H1 (cell line): ENCODE results near the gene RSRC2. TPM values are rescaled to one million over a fixed set of nuclear protein-coding genes. Genes with fewer than 3 reads are reported as not detected.

Experiments used
- CTCF ChIA-PET: fragments of 300-600 bp; sonication (Branson Sonifier 250); formaldehyde crosslinking; loops from one replicate; lab custom pipeline; 2021; ENCODE audit not compliant: partially characterized antibody; lab: Charles Lee
- POLR2A ChIA-PET: fragments of 300-600 bp; sonication (Branson Sonifier 250); formaldehyde crosslinking; loops from one replicate; lab custom pipeline; 2021; ENCODE audit warnings: inconsistent platforms; ENCODE audit not compliant: partially characterized antibody; lab: Charles Lee
- DNase-seq, 2 experiments: peaks; one replicate each; pipeline versions ENCODE4 v3.0.0 to v3.0.0-alpha.2; 2010 to 2022; ENCODE audit warnings: low spot score in 2 of 2, low read depth in 1 of 2, mixed read lengths in 1 of 2
- FAIRE-seq: peaks from 2 replicates; lab custom pipeline; 2011; peaks lifted over from hg19 to GRCh38; lab: Jason Lieb, UNC
- H2AFZ ChIP-seq: 2 replicates; pipeline ENCODE4 v1.8.1; 2012; ENCODE audit warnings: low read length, inconsistent platforms
- H2AK5ac ChIP-seq: 2 replicates; pipeline ENCODE4 v1.6.1; 2013; ENCODE audit warnings: low read depth, low read length
- H2BK120ac ChIP-seq: replicated peaks from 2 replicates; pipeline ENCODE3; 2013; ENCODE audit warnings: low read depth, low read length, inconsistent platforms
- H2BK12ac ChIP-seq: 2 replicates; pipeline ENCODE4 v1.6.1; 2013; ENCODE audit warnings: low read depth, low read length
- H2BK15ac ChIP-seq: 2 replicates; pipeline ENCODE4 v1.6.1; 2013; ENCODE audit warnings: low read length
- H2BK20ac ChIP-seq: 2 replicates; pipeline ENCODE4 v1.6.1; 2013; ENCODE audit warnings: low read length
- H2BK5ac ChIP-seq: 2 replicates; pipeline ENCODE4 v1.6.1; 2013; ENCODE audit warnings: low read depth, low read length
- H3K14ac ChIP-seq: 2 replicates; pipeline ENCODE4 v1.6.1; 2013; ENCODE audit warnings: inconsistent platforms; ENCODE audit not compliant: insufficient read length
- H3K18ac ChIP-seq: 2 replicates; pipeline ENCODE4 v1.6.1; 2013; ENCODE audit warnings: low read length; ENCODE audit errors: extremely low read depth
- H3K23ac ChIP-seq: 2 replicates; pipeline ENCODE4 v1.6.1; 2013; ENCODE audit warnings: inconsistent platforms; ENCODE audit not compliant: insufficient read length
- H3K23me2 ChIP-seq: 2 replicates; pipeline ENCODE4 v1.6.1; 2013; ENCODE audit warnings: low read depth, low read length
- H3K27ac ChIP-seq: 2 replicates; pipeline ENCODE4 v1.6.1; 2011; ENCODE audit warnings: low read depth, low read length, inconsistent platforms
- H3K27me3 ChIP-seq, 4 experiments: replicated peaks in 1 of 4; 1 replicate in 1 of 4; 2 replicates in 3 of 4; pipeline versions ENCODE4 v1.6.1 to v1.8.1; 2011 to 2013; ENCODE audit warnings: low read length in 3 of 4, mild to moderate bottlenecking in 3 of 4, inconsistent platforms in 2 of 4, mixed read lengths in 2 of 4, moderate library complexity in 1 of 4; ENCODE audit not compliant: control insufficient read depth in 3 of 4, insufficient read depth in 3 of 4; ENCODE audit errors: extremely low read depth in 1 of 4
- H3K36me3 ChIP-seq, 4 experiments: 2 replicates each; pipeline versions ENCODE4 v1.6.1 to v1.8.1; 2011 to 2013; ENCODE audit warnings: mild to moderate bottlenecking in 4 of 4, low read length in 3 of 4, moderate library complexity in 2 of 4, control low read depth in 1 of 4, inconsistent platforms in 1 of 4; ENCODE audit not compliant: insufficient read depth in 4 of 4, control insufficient read depth in 2 of 4
- H3K4ac ChIP-seq: replicated peaks from 2 replicates; pipeline ENCODE3; 2013; ENCODE audit warnings: low read length, low read depth, mixed read lengths, inconsistent platforms; ENCODE audit not compliant: insufficient read length
- H3K4me1 ChIP-seq, 4 experiments: replicated peaks in 1 of 4; 1 replicate in 1 of 4; 2 replicates in 3 of 4; pipeline versions ENCODE4 v1.6.1 to v1.8.1; 2011 to 2013; ENCODE audit warnings: low read length in 3 of 4, inconsistent platforms in 2 of 4, mixed read lengths in 1 of 4; ENCODE audit not compliant: insufficient read depth in 4 of 4, control insufficient read depth in 3 of 4
- H3K4me2 ChIP-seq, 2 experiments: 2 replicates each; pipeline versions ENCODE4 v1.6.1 to v1.8.1; 2011 to 2013; ENCODE audit warnings: low read depth in 2 of 2, low read length in 2 of 2, control low read depth in 1 of 2, inconsistent platforms in 1 of 2, mild to moderate bottlenecking in 1 of 2; ENCODE audit not compliant: insufficient read depth in 1 of 2
- H3K4me3 ChIP-seq, 4 experiments: fragments of 200-600, 300-600 bp in 1 of 4; sonication (generic), shearing (Covaris generic), sonication (Bioruptor Twin) in 1 of 4; 2 replicates each; pipeline versions ENCODE4 v1.5.1 to v1.8.1; 2011 to 2016; ENCODE audit warnings: low read length in 4 of 4, low read depth in 3 of 4, control low read depth in 2 of 4, inconsistent platforms in 2 of 4, mild to moderate bottlenecking in 2 of 4, mixed read lengths in 1 of 4, moderate library complexity in 1 of 4; ENCODE audit not compliant: insufficient read depth in 2 of 4; ENCODE audit errors: extremely low read depth in 1 of 4
- H3K56ac ChIP-seq: replicated peaks from 2 replicates; pipeline ENCODE3; 2013; ENCODE audit warnings: low read depth, mild to moderate bottlenecking, mixed read lengths, low read length, inconsistent platforms; ENCODE audit not compliant: insufficient read length
- H3K79me1 ChIP-seq: 2 replicates; pipeline ENCODE4 v1.6.1; 2013; ENCODE audit warnings: low read depth, low read length, control low read depth
- H3K79me2 ChIP-seq, 2 experiments: 2 replicates each; pipeline versions ENCODE4 v1.6.1 to v1.8.1; 2012 to 2013; ENCODE audit warnings: low read length in 2 of 2, mild to moderate bottlenecking in 2 of 2, inconsistent platforms in 1 of 2; ENCODE audit not compliant: insufficient read depth in 2 of 2, control insufficient read depth in 1 of 2
- H3K9ac ChIP-seq, 4 experiments: replicated peaks in 1 of 4; 1 replicate in 1 of 4; 2 replicates in 3 of 4; pipeline versions ENCODE4 v1.6.1 to v1.8.1; 2011 to 2013; ENCODE audit warnings: low read depth in 3 of 4, low read length in 3 of 4, control low read depth in 2 of 4, mild to moderate bottlenecking in 2 of 4, moderate library complexity in 2 of 4, inconsistent platforms in 1 of 4; ENCODE audit errors: extremely low read depth in 1 of 4
- H3K9me3 ChIP-seq, 2 experiments: 2 replicates each; pipeline versions ENCODE4 v1.6.1 to v1.8.1; 2012 to 2013; ENCODE audit warnings: mild to moderate bottlenecking in 2 of 2, moderate library complexity in 2 of 2, control low read depth in 1 of 2, inconsistent platforms in 1 of 2, low read depth in 1 of 2, low read length in 1 of 2, mixed read lengths in 1 of 2; ENCODE audit not compliant: insufficient read depth in 2 of 2
- H4K20me1 ChIP-seq, 2 experiments: replicated peaks in 1 of 2; 2 replicates each; pipeline versions ENCODE3 to v1.8.1; 2011 to 2013; ENCODE audit warnings: inconsistent platforms in 2 of 2, low read length in 2 of 2, mild to moderate bottlenecking in 1 of 2; ENCODE audit not compliant: insufficient read depth in 2 of 2, control insufficient read depth in 1 of 2
- H4K5ac ChIP-seq: 2 replicates; pipeline ENCODE4 v1.6.1; 2013; ENCODE audit warnings: low read length, low read depth, mixed read lengths, inconsistent platforms; ENCODE audit not compliant: insufficient read length
- H4K8ac ChIP-seq: 2 replicates; pipeline ENCODE4 v1.8.0; 2013; ENCODE audit warnings: mild to moderate bottlenecking, moderate library complexity, low read length, inconsistent platforms; ENCODE audit not compliant: insufficient read depth; ENCODE audit errors: extremely low read depth
- H4K91ac ChIP-seq: replicated peaks from 2 replicates; pipeline ENCODE3; 2013; ENCODE audit warnings: low read length, mixed read lengths, inconsistent platforms; ENCODE audit not compliant: insufficient read length
- CTBP2 ChIP-seq: IDR thresholded peaks from 2 replicates; pipeline ENCODE4 v1.7.0; 2011; ENCODE audit warnings: borderline replicate concordance, mild to moderate bottlenecking, moderate library complexity, mixed read lengths, low read length; ENCODE audit not compliant: insufficient read depth, insufficient read length
- EGR1 ChIP-seq: IDR thresholded peaks from 2 replicates; pipeline ENCODE4 v1.6.1; 2011; ENCODE audit warnings: low read depth, low read length, borderline replicate concordance
- POLR2AphosphoS5 ChIP-seq: IDR thresholded peaks from 2 replicates; pipeline ENCODE4 v1.6.1; 2011; ENCODE audit warnings: low read depth, low read length
- RBBP5 ChIP-seq: IDR thresholded peaks from 2 replicates; pipeline ENCODE4 v1.7.1; 2012; ENCODE audit warnings: low read depth, mild to moderate bottlenecking, inconsistent platforms, low read length, moderate library complexity, borderline replicate concordance
- SIX5 ChIP-seq: IDR thresholded peaks from 2 replicates; pipeline ENCODE4 v1.6.1; 2011; ENCODE audit warnings: mild to moderate bottlenecking, low read depth, low read length
- TAF1 ChIP-seq: IDR thresholded peaks from 2 replicates; pipeline ENCODE4 v1.6.1; 2011; ENCODE audit warnings: mild to moderate bottlenecking, low read depth, low read length
- WGBS, 2 experiments: shearing (Covaris generic) in 1 of 2; methylation state at CpG; one replicate each; pipeline versions ENCODE4 v1.1.6 to v1.1.7; 2013 to 2015; ENCODE audit warnings: low lambda C conversion rate in 2 of 2, mixed read lengths in 2 of 2, inconsistent platforms in 1 of 2, low coverage in 1 of 2, missing lambda C conversion rate in 1 of 2; ENCODE audit not compliant: insufficient replicate concordance in 2 of 2, insufficient coverage in 1 of 2, insufficient read length in 1 of 2; ENCODE audit errors: extremely low coverage in 1 of 2, missing lambda C conversion rate in 1 of 2; 5-methylcytosine and 5-hydroxymethylcytosine counted together
- polyA plus RNA-seq, 7 experiments: library from polyadenylated mRNA; depleted of rRNA in 3 of 7; stranded (reverse) in 5 of 7; unstranded in 2 of 7; fragments of >200 nt in 5 of 7; fragments of 200-250 nt in 2 of 7; gene quantifications; 1 replicate in 5 of 7; 2 replicates in 1 of 7; 4 replicates in 1 of 7; pipeline versions ENCODE4 v1.2.1 to v1.2.3, GENCODE V29; 2011 to 2013; ENCODE audit warnings: missing spikeins in 2 of 7, mixed read lengths in 2 of 7
- total RNA-seq: library from RNA; stranded (reverse); fragmentation: NEBNext Ultra II Directional; extraction: Animal tissue kit (Norgen Biotek cat#: 25700); gene quantifications from 2 replicates; pipeline ENCODE4 v1.2.1, GENCODE V29; 2021

The RSRC2 gene
- total and polyA plus RNA-seq, 2 of the 8 experiments (the other 6 are each of a cell fraction or from before 2014, with no cell fraction given), result 15.9 to 71.4 TPM

DNA sequence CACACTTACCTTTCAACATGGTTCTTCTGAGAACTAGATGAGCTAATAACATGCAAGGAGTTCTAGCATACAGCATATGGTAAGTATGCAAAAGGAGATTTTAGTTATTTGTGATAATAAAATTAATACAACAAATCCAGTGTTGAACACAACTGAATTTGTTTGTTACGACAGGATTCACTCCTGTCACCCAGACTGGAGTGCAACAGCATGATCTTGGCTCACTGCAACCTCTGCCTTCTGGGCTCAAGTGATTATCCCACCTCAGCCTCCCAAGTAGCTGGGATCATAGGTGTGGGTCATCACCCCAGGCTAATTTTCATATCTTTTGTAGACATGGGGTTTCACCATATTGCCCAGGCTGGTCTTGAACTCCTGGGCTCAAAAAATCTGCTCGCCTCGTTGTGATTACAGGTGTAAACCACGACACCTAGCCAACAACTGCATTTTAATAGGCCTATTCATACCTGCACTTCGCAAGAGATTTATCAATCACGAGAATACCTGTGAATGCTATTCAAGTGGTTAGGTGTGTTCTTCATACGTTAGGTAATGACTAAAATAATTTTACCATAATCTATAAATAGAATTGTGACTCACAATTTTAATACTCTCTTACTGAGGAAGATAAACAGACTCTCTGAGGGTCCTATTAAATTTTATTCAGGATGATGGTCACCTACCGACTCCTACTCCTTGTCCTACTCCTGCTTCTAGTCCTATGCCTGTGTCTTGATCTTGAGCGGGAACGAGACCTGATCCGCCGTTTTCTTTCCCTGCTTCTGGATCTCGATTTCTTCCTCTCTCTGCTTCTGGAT is 10.0 kb downstream of the RSRC2 start:
- no peak overlapping the region for H3K27ac ChIP-seq
- H3K79me1 ChIP-seq, result no peaks in the 10 kb centered on the region; the same call in 1 of the 2 replicates
- H3K9ac ChIP-seq, result no peak overlapping the region
- H3K4me1 ChIP-seq, result no peaks in the 10 kb centered on the region
- H2BK20ac ChIP-seq, result no peak overlapping the region
- H3K23me2 ChIP-seq, result no peaks in the 10 kb centered on the region
- no peak overlapping the region for H2BK120ac ChIP-seq
- no peak overlapping the region for H4K91ac ChIP-seq
- no peak overlapping the region for H3K4me3 ChIP-seq
- no peaks in the 10 kb centered on the region for H3K9me3 ChIP-seq
- no peaks in the 10 kb centered on the region for H3K27me3 ChIP-seq
- ChIA-PET CTCF (interaction anchor here (0.6 kb wide), 1 partner anchor 110 kb away, joined by 3 read pairs; no protein-coding TSS in a partner anchor), POLR2A (interaction anchor here (0.6 to 49.0 kb wide), 3 partner anchors 10 to 46 kb away, joined by 4 to 1221 read pairs (median 1221); partner anchors contain the start of genes KNTC1, RSRC2 and ZCCHC8)
- H2AK5ac ChIP-seq, result no peak overlapping the region
- no peak overlapping the region for H3K18ac ChIP-seq
- no peak overlapping the region for H2BK12ac ChIP-seq
- H3K14ac ChIP-seq, result no peak overlapping the region
- peaks cover 0 to 72% of the 10 kb centered on the region in 2 experiments; a peak in 3 of 4 replicates for H3K79me2 ChIP-seq
- H3K36me3 ChIP-seq, result peaks cover 56 to 100% (median 90%) of the 10 kb centered on the region in 4 experiments
- FAIRE-seq (no peak), DNase-seq (no peak)
- 95% methylated on average over 13 of the region's 13 CpGs; no CpG with 5 or more reads in 1 of the 2 experiments for WGBS, 2 experiments
- H4K20me1 ChIP-seq, result peaks cover 3 to 6% of the 10 kb centered on the region in 2 experiments
- H3K4me2 ChIP-seq, result no peak overlapping the region
- no peak overlapping the region for H3K56ac ChIP-seq
- H3K23ac ChIP-seq, result no peak overlapping the region
- H2AFZ ChIP-seq, result no peak overlapping the region
- H3K4ac ChIP-seq, result no peak overlapping the region
- no peak overlapping the region for H4K5ac ChIP-seq
- TF ChIP-seq EGR1 (no peak), TAF1 (no peak), CTBP2 (no peak), RBBP5 (no peak), POLR2AphosphoS5 (peak; percentile 64), SIX5 (no peak)
- H4K8ac ChIP-seq, result no peak overlapping the region
- no peak overlapping the region for H2BK5ac ChIP-seq
- no peak overlapping the region for H2BK15ac ChIP-seq
